IMR-90 (cell line): ENCODE results near the gene FAT2. TPM values are rescaled to one million over a fixed set of nuclear protein-coding genes. Genes with fewer than 3 reads are reported as not detected.

Experiments
- ATAC-seq: fragments of 200-7000 bp; cut with Tn5 transposase; 2 replicates; pipeline ENCODE4 v1.9.1; 2020; ENCODE audit warnings: low read depth, mild to moderate bottlenecking, moderate library complexity
- BruUV-seq: library from RNA; stranded (reverse); fragments of 400-500 nt; replicated peaks from 2 replicates; lab custom pipeline; 2021; lab: Mats Ljungman, UMichigan
- CTCF ChIA-PET: fragments of 300-600 bp; formaldehyde crosslinking; extraction: SDS; loops from one replicate; lab custom pipeline; 2021; ENCODE audit warnings: antibody characterized with exemption; lab: Yijun Ruan, JAX
- POLR2A ChIA-PET: fragments of 300-600 bp; sonication (Branson Sonifier 250); formaldehyde crosslinking; loops from one replicate; lab custom pipeline; 2022; ENCODE audit warnings: antibody characterized with exemption; ENCODE audit not compliant: unreplicated experiment; lab: Charles Lee
- DNase-seq: peaks from one replicate; pipeline ENCODE4 v3.0.0; 2013
- H2AFZ ChIP-seq: replicated peaks from 2 replicates; pipeline ENCODE3; 2013; ENCODE audit warnings: low read length, mild to moderate bottlenecking; ENCODE audit not compliant: poor library complexity
- H2AK5ac ChIP-seq: 2 replicates; pipeline ENCODE4 v1.6.1; 2013; ENCODE audit warnings: low read depth, low read length, inconsistent platforms
- H2AK9ac ChIP-seq: replicated peaks from 2 replicates; pipeline ENCODE3; 2013; ENCODE audit warnings: mild to moderate bottlenecking, low read depth, low read length, moderate library complexity; ENCODE audit not compliant: poor library complexity
- H2BK120ac ChIP-seq: 2 replicates; pipeline ENCODE4 v1.6.1; 2013; ENCODE audit warnings: low read depth, low read length, inconsistent platforms
- H2BK15ac ChIP-seq: 3 replicates; pipeline ENCODE4 v1.6.1; 2013; ENCODE audit warnings: low read depth, low read length, inconsistent platforms
- H2BK20ac ChIP-seq: 2 replicates; pipeline ENCODE4 v1.6.1; 2013; ENCODE audit warnings: low read depth, mild to moderate bottlenecking, inconsistent platforms, low read length, moderate library complexity
- H2BK5ac ChIP-seq: 2 replicates; pipeline ENCODE4 v1.6.1; 2013; ENCODE audit warnings: mild to moderate bottlenecking, low read depth, low read length, inconsistent platforms; ENCODE audit not compliant: poor library complexity, severe bottlenecking
- H3K14ac ChIP-seq: replicated peaks from 2 replicates; pipeline ENCODE4 v1.6.1; 2013; ENCODE audit warnings: low read depth, low read length, inconsistent platforms
- H3K18ac ChIP-seq: 2 replicates; pipeline ENCODE4 v1.6.1; 2013; ENCODE audit warnings: low read depth, low read length, control low read depth
- H3K23ac ChIP-seq: 2 replicates; pipeline ENCODE4 v1.6.1; 2013; ENCODE audit warnings: low read depth, low read length, inconsistent platforms
- H3K27ac ChIP-seq: 2 replicates; pipeline ENCODE4 v1.5.1; 2013; ENCODE audit warnings: mild to moderate bottlenecking, control low read depth, low read length; ENCODE audit not compliant: insufficient read depth
- H3K27me3 ChIP-seq: 2 replicates; pipeline ENCODE4 v1.6.1; 2013; ENCODE audit warnings: low read length; ENCODE audit not compliant: control insufficient read depth, insufficient read depth
- H3K36me3 ChIP-seq: 2 replicates; pipeline ENCODE4 v1.6.1; 2013; ENCODE audit warnings: low read length, mixed read lengths; ENCODE audit not compliant: control insufficient read depth, insufficient read depth
- H3K4ac ChIP-seq: 2 replicates; pipeline ENCODE4 v1.6.1; 2013; ENCODE audit warnings: low read depth, low read length, inconsistent platforms
- H3K4me1 ChIP-seq: 2 replicates; pipeline ENCODE4 v1.6.1; 2013; ENCODE audit warnings: low read length, mixed read lengths; ENCODE audit not compliant: control insufficient read depth, insufficient read depth
- H3K4me2 ChIP-seq: 2 replicates; pipeline ENCODE4 v1.6.1; 2013; ENCODE audit warnings: low read depth, mild to moderate bottlenecking, control low read depth, low read length, moderate library complexity
- H3K4me3 ChIP-seq: 2 replicates; pipeline ENCODE4 v1.5.1; 2013; ENCODE audit warnings: low read depth, mild to moderate bottlenecking, control low read depth, low read length, moderate library complexity; ENCODE audit not compliant: insufficient read depth
- H3K56ac ChIP-seq: 2 replicates; pipeline ENCODE4 v1.6.1; 2013; ENCODE audit warnings: low read length, inconsistent platforms; ENCODE audit not compliant: insufficient read depth; ENCODE audit errors: extremely low read depth
- H3K79me1 ChIP-seq, 2 experiments: 2 replicates each; pipeline ENCODE4 v1.6.1; 2013; ENCODE audit warnings: low read length in 2 of 2, inconsistent platforms in 1 of 2, low read depth in 1 of 2
- H3K9ac ChIP-seq: 2 replicates; pipeline ENCODE4 v1.6.1; 2013; ENCODE audit warnings: low read depth, low read length, control low read depth
- H3K9me1 ChIP-seq: 2 replicates; pipeline ENCODE4 v1.6.1; 2013; ENCODE audit warnings: low read length, inconsistent platforms; ENCODE audit not compliant: insufficient read depth
- H3K9me3 ChIP-seq: 2 replicates; pipeline ENCODE4 v1.6.1; 2013; ENCODE audit warnings: low read length; ENCODE audit not compliant: control insufficient read depth, insufficient read depth
- H4K20me1 ChIP-seq: 2 replicates; pipeline ENCODE4 v1.6.1; 2013; ENCODE audit warnings: low read length, inconsistent platforms; ENCODE audit not compliant: insufficient read depth
- H4K5ac ChIP-seq: 2 replicates; pipeline ENCODE4 v1.6.1; 2013; ENCODE audit warnings: mild to moderate bottlenecking, low read depth, low read length, control low read depth
- H4K8ac ChIP-seq, 2 experiments: 2 replicates each; pipeline ENCODE4 v1.6.1; 2013; ENCODE audit warnings: low read depth in 2 of 2, low read length in 2 of 2, control low read depth in 1 of 2, inconsistent platforms in 1 of 2
- H4K91ac ChIP-seq: 2 replicates; pipeline ENCODE4 v1.6.1; 2013; ENCODE audit warnings: low read depth, low read length, inconsistent platforms; ENCODE audit not compliant: insufficient read depth
- BHLHE40 ChIP-seq: fragments of 150-350 bp; IDR thresholded peaks from 2 replicates; pipeline ENCODE4 v1.6.1; 2016; ENCODE audit warnings: mild to moderate bottlenecking, low read depth, low read length
- CEBPB ChIP-seq: IDR thresholded peaks from 2 replicates; pipeline ENCODE4 v1.6.1; 2012; ENCODE audit warnings: low read depth, low read length, improper control_type of control experiment
- FOS ChIP-seq: fragments of 150-350 bp; IDR thresholded peaks from 2 replicates; pipeline ENCODE4 v1.6.1; 2016; ENCODE audit warnings: low read depth, low read length
- RCOR1 ChIP-seq: IDR thresholded peaks from 2 replicates; pipeline ENCODE4 v1.6.1; 2012; ENCODE audit warnings: mild to moderate bottlenecking, low read length, improper control_type of control experiment; ENCODE audit not compliant: insufficient replicate concordance
- WGBS, 2 experiments: methylation state at CpG; one replicate each; pipeline versions ENCODE4 v1.1.5 to v1.1.7; 2013; ENCODE audit warnings: missing lambda C conversion rate in 2 of 2; ENCODE audit not compliant: insufficient read length in 1 of 2; ENCODE audit errors: extremely low coverage in 2 of 2; 5-methylcytosine and 5-hydroxymethylcytosine counted together
- dilution Hi-C: fragments of 300-500 bp; cut with HindIII; formaldehyde crosslinking; loops from one replicate; pipeline ENCODE4 v1.14.3; 2018; ENCODE audit warnings: low sequenced_read_pairs; ENCODE audit not compliant: unreplicated experiment
- in situ Hi-C: fragments of 300-500 bp; cut with MboI; formaldehyde crosslinking; loops from 3 replicates; pipeline ENCODE4 v1.14.3; 2019; ENCODE audit warnings: low sequenced_read_pairs, inconsistent platforms, mixed read lengths
- intact Hi-C: fragments of 100-400 bp; cut with micrococcal nuclease; formaldehyde crosslinking; loops from 2 replicates; pipeline ENCODE4 v1.10.0; 2022
- polyA plus RNA-seq, 3 experiments: library from polyadenylated mRNA; depleted of rRNA; stranded (reverse); fragments of >200 nt; gene quantifications; 2 replicates each; pipeline ENCODE4 v1.2.3, GENCODE V29; 2012; ENCODE audit warnings: low replicate concordance in 1 of 3
- total RNA-seq: library from RNA; depleted of rRNA; stranded (reverse); fragments of >200 nt; gene quantifications from 2 replicates; pipeline ENCODE4 v1.2.3, GENCODE V29; 2012
- TF ChIP-seq, protein P1 (sequence below): fragments of 150-350 bp; IDR thresholded peaks from 2 replicates; pipeline ENCODE4 v1.6.1; 2016; ENCODE audit warnings: low read depth, mild to moderate bottlenecking, low read length, moderate library complexity, borderline replicate concordance
- TF ChIP-seq, protein P2 (sequence below): conservative IDR thresholded peaks from 2 replicates; pipeline ENCODE4 v1.5.1; 2012; ENCODE audit warnings: mild to moderate bottlenecking, low read depth, low read length, improper control_type of control experiment

Gene FAT2
- total and polyA plus RNA-seq, 2 of the 4 experiments (the other 2 are of a cell fraction), result under 0.01 to 0.03 TPM

DNA sequence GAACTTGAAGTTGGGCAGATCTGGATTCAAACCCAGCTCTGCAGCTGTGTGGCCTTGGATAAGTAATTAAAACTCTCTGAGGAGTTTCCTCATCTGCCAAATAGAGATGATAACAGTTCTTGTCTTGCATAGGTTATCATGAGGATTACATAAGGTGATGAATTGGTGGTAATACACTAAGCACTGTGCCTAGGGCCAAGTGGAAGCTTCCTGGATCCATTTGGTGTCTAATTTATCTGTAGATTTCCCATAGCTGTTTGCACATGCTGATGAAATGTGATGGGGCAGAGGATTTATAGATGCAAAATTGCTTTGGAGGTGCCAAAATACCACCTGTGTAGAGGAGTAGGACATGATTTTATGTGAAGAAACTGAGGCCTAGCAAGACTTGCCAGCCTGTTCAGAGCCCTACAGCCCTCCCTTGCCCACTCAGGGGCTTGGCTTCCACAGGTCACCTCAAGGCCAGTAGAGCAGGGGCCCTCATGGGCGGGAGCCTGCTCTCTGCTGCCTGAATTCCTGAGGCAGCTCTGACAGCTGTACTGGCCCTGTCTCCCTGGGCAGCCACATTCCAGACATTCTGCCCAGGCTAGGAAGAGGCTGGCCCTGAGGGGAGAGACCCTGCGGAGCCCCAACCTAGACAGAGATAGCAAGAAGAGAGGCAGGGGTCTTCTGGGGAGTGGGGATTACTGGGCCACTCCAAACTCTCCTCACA is 5.9 kb upstream of the FAT2 start:
- Histone ChIP-seq H4K20me1 (no peaks in the 10 kb centered on the region), H2AFZ (no peak overlapping the region), H3K56ac (no peak overlapping the region), H3K4me2 (no peak overlapping the region), H3K9me3 (no peaks in the 10 kb centered on the region), H3K4me3 (no peak overlapping the region), H4K5ac (no peak overlapping the region), H3K4me1 (no peaks in the 10 kb centered on the region), H3K14ac (no peak overlapping the region), H3K79me1 (no peaks in the 10 kb centered on the region), H3K9me1 (no peaks in the 10 kb centered on the region), H3K27ac (no peak overlapping the region), H2BK120ac (no peak overlapping the region), H3K36me3 (no peaks in the 10 kb centered on the region), H2AK5ac (no peak overlapping the region), H2AK9ac (no peak overlapping the region), H4K91ac (no peak overlapping the region), H2BK15ac (no peak overlapping the region), H4K8ac (no peak overlapping the region), H3K23ac (no peak overlapping the region), H3K4ac (no peak overlapping the region), H2BK5ac (no peak overlapping the region), H3K18ac (no peak overlapping the region), H3K27me3 (peaks cover 5% of the 10 kb centered on the region), H2BK20ac (no peak overlapping the region), H3K9ac (no peak overlapping the region)
- 40% methylated on average over 1 of the region's 2 CpGs; no CpG with 5 or more reads in 1 of the 2 experiments for WGBS, 2 experiments
- dilution Hi-C loops, result no loop called here
- no peak for DNase-seq
- ChIA-PET CTCF (no interaction called here), POLR2A (no interaction called here)
- in situ Hi-C loops, result no loop called here
- intact Hi-C loops, result no loop called here
- no TSS peak for BruUV-seq
- peak; percentile 90 for ATAC-seq
- TF ChIP-seq, protein P1, sequence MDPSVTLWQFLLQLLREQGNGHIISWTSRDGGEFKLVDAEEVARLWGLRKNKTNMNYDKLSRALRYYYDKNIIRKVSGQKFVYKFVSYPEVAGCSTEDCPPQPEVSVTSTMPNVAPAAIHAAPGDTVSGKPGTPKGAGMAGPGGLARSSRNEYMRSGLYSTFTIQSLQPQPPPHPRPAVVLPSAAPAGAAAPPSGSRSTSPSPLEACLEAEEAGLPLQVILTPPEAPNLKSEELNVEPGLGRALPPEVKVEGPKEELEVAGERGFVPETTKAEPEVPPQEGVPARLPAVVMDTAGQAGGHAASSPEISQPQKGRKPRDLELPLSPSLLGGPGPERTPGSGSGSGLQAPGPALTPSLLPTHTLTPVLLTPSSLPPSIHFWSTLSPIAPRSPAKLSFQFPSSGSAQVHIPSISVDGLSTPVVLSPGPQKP, result no peak
- no peak for TF ChIP-seq RCOR1
- no peak for TF ChIP-seq BHLHE40
- TF ChIP-seq CEBPB, result no peak
- TF ChIP-seq FOS, result no peak
- TF ChIP-seq, protein P2, sequence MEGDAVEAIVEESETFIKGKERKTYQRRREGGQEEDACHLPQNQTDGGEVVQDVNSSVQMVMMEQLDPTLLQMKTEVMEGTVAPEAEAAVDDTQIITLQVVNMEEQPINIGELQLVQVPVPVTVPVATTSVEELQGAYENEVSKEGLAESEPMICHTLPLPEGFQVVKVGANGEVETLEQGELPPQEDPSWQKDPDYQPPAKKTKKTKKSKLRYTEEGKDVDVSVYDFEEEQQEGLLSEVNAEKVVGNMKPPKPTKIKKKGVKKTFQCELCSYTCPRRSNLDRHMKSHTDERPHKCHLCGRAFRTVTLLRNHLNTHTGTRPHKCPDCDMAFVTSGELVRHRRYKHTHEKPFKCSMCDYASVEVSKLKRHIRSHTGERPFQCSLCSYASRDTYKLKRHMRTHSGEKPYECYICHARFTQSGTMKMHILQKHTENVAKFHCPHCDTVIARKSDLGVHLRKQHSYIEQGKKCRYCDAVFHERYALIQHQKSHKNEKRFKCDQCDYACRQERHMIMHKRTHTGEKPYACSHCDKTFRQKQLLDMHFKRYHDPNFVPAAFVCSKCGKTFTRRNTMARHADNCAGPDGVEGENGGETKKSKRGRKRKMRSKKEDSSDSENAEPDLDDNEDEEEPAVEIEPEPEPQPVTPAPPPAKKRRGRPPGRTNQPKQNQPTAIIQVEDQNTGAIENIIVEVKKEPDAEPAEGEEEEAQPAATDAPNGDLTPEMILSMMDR, result no peak
